SH-SY5Y (cell line): ENCODE results near the gene LY6G5C.

ENCODE experiments used
- GATA2 ChIP-seq: IDR thresholded peaks from 2 replicates; pipeline ENCODE4 v1.6.1; 2011; ENCODE audit warnings: mild to moderate bottlenecking, low read depth, low read length
- GATA3 ChIP-seq: IDR thresholded peaks from 2 replicates; pipeline ENCODE4 v1.6.1; 2011; ENCODE audit warnings: low read depth, mild to moderate bottlenecking, low read length, moderate library complexity

The LY6G5C gene

DNA sequence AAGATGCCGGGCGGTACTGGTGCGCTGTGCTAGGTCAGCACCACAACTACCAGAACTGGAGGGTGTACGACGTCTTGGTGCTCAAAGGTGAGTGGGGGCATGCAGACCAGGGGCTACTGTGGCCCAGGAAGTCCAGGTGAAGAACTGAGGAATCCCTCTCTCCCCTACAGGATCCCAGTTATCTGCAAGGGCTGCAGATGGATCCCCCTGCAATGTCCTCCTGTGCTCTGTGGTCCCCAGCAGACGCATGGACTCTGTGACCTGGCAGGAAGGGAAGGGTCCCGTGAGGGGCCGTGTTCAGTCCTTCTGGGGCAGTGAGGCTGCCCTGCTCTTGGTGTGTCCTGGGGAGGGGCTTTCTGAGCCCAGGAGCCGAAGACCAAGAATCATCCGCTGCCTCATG, 26.8 kb upstream of the LY6G5C start:
- TF ChIP-seq GATA3 (no peak), GATA2 (no peak)

DNA sequence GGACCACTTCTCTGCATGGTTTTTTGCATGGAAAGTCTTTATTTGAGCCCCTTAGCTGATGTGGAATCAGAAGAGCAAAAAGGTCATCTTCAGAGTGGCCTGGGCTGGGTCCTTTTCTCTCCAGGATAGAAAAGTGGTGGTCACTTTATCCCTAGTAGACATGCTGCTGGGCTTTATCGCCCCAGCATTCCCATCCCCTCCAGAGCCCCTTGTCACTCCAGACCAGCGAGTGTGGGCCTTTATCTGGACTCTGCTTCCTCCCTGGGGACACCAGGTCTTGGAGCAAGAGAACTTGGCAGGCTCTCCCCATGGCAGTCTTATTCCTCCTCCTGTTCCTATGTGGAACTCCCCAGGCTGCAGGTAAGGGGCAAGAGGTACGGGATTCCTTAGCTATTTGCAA, 25.7 kb upstream of the LY6G5C start, which contains the start of gene LY6G6F:
Gene LY6G6F, plus strand, starts transcription at position 268 of the 400 bp plus-strand sequence. Its CDS starts 41 bp downstream, at position 309.
- TF ChIP-seq GATA3 = no peak
- no peak for TF ChIP-seq GATA2

DNA sequence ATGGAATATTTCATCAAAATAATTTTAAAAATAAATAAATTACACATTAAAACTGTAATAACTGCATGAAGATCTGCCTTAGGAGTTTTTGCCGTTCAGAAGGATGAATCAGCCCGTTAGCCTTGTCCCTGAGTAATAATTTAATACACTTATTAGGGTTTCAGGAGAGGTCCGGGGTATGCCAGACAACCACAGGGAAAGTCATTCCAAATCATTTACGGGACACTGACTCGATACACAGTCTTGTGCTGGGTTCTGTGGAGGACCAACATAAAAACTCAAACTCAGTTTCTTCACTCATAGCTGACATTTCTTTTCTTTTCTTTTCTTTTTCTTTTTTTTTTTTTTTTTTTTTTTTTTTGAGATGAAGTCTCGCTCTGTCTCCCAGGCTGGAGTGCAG, 25.1 kb upstream of the LY6G5C start:
- TF ChIP-seq GATA3 = no peak
- TF ChIP-seq GATA2 = no peak

DNA sequence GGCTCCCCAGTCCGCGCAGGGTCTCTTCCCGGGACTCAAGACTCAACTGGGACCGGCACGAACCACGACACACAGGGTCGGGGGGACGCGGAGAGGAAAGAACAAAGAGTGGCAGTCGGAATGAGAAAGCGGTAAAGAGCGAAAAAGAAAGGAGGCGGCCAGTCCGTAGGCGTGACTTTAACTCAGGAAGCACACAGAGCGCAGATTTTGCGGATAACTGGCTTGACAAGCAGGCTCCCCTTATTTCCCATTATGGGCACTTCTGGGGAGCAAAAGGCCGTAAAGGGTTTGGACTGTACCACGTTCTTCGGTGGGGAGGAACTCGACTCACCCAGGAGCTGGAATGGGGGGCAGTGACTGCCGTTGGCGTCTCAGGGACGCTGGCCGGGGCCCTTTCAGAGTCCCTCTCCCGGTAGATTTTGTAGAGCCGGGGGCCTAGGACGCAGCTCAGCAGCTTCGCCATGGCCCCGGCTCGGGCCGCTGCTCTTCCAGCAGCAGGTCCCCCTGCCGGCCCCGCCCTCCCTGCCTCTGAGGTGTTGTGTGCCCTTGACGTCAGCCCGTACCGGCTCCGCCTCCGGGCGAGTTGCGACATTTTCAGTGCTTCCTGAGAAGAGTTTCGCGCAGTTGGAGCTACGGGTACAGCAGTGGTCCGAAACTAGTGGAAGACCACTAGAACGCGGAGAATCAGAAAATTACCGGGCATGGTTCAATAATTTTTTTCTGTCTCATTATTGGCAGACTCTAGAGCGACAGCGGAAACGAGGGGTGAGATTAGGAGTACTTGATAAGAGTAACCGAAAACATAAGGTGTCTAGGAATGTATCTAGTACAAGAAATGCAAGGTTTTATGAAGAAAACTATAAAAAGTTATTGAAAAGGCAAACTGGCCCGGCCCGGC, 22.2 kb upstream of the LY6G5C start, which contains the start of gene ABHD16A:
Gene ABHD16A, minus strand, starts transcription at position 506 of the 898 bp plus-strand sequence. Its CDS starts 43 bp downstream, at position 463.
- no peak for TF ChIP-seq GATA3
- TF ChIP-seq GATA2 = peak; percentile 34; the same call in 1 of the 2 replicates

DNA sequence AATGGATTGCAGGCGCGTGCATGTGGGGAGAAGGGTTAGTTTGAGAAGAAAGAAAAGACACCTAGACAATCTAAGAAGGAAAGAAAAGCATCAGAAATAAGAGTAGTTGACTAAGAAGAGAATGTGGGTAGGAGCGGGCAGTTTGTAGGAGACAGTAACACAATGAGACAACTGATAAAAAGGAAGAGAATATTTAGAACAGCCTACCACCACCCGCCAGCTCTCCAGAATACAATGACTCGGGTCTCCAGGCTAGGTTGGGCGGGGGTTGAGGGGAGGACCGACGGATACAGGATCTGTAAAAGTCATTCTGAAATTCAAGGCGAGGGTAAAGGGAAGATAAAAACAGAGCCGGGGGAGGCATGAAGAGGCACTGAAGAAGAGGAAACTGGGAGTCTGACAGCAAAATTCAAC, 21.5 kb upstream of the LY6G5C start:
- TF ChIP-seq GATA3 (no peak), GATA2 (no peak)

DNA sequence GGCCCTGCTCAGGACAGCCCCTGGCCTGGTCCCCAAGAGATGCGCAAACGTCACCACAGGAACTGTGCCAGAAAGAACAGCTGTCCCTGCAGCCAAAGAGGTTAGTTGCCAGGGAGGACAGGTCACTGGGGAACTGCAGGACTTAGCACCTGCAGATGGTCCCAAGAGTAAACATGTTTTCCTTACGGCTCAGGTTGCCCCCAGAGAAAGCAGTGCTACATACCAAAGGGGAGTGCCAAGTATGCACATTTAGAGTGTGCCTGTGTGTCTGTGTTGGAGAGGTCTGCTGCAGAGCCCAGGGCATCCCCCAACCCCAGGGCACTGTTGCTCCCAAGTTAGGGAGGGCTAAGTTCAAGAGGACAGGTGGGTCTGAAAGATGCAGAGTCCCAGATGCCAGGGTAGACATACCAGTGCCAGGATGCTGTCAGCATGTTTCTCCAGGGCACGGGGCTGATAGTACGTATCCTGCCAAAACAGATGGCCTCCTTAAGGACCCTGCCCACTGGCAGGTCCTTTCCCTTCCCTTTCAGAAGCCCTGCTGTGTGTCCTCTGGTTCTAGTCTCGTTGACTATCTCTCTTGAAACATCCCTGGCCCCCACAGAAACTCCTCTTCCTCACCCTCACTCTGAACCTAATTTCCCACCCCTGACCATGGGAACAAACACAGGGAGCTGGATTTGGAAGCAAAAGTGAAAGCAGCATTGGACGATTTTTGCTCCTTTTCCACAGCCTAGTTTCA, 21.0 kb upstream of the LY6G5C start:
- TF ChIP-seq GATA3 (no peak), GATA2 (no peak)

DNA sequence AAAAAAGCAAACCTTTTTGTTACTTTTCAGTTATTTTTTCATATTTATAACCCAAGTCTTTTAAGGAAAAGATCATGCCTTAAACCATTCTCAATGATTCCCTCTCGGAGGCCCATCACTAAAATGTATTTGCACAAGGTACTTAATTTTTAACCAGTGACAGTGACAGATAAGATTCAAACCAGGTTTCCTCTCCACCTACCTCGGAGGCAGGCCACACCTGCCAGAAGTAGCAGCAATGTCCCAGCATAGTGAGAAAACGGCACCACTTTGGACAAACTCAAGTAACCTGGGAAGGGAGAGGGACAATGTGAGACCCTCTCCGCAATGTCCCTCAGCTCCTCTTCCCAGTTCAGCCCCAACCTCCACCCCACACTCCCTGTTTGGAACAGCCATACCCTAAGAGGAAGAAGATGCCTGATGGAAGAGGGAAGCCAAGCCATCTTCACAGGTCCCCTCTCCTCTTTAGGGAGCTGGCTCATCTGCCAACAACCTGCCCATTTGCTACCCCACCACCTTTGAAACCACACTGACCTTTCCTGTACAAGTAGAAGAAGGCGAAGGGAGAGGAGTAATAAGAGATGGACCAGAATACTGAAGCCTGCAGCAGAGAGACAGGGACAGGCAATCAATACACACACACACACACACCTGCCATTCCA, 20.0 kb upstream of the LY6G5C start:
- TF ChIP-seq GATA2 (no peak), GATA3 (no peak)

DNA sequence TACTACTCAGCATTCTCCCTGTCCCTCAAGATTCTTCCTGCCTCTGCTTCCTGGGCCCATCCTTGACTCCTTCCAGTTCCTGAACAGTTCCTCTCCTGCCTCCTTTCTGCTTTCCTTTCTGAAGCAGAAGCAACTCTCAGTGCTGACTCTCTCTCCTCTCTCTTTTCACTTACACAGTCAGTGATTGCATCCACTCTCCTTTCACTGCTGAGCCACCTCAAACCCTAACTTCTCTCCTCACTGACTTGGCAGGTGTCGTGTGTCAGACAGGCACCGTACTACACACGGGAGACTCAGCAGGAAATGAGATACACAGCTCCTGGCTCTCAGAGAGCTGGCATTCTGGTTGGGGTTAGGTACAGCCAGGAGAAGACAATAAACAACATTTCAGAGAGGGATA, 16.7 kb upstream of the LY6G5C start:
- TF ChIP-seq GATA3 (no peak), GATA2 (no peak)

DNA sequence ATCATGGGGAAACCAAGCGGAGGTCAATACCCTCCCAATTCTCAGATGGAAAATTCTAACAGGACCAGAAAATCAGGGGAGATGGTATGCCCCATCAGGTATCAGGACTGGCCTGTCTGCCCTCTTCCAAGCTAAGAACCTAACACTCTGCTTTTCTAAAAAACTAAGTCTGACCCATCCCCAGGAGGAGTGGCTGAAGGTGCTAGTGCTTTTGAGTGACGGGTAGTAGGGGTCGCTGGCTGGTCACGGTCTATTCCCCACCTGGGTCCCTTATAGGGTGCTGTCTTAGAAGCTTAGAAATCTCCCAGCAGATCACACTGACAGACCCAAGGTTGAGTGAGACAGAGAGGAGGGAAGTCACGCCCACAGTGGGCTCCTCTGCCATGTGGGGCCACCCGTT, 12.7 kb upstream of the LY6G5C start:
- TF ChIP-seq GATA2 = no peak
- TF ChIP-seq GATA3 = no peak

DNA sequence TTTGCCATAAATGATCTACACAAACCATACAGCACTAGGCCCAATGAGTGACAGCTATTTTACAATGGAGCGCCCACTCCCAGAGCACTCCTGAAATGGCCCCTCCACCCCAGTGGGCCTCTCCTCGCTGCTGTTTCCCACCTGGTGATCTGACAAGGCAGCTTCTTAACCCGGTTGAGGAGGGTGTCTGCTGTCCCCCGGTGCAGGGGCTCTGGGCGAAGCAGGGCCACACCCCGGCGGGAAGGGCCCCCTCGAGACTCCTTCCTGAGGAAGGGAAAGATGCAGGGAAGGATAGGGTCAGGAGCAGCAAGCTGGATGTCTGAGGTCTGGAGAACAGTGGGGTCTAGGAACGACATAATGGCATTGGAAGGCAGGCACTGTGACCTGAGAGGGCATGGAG, 12.0 kb upstream of the LY6G5C start:
- TF ChIP-seq GATA3 (no peak), GATA2 (no peak)

DNA sequence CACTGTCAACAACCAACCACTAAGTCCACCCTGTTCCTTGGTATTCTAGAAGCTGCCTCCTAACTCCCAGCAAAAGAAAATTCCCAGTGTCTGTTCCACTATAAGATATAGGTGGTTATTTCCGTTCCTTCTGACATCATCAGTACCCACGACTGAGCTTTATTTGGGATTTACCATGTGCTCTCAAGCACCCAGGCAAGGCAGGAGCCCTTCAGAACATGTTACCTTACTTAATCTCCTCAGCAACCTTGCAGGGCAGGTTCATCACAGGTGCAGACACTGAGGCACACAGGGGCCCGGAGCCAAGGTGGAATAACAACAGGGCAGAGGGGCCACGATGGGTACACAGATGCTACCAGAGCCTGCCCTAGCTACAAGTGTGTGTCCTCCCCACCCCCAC, 11.5 kb upstream of the LY6G5C start:
- no peak for TF ChIP-seq GATA2
- TF ChIP-seq GATA3 = no peak

DNA sequence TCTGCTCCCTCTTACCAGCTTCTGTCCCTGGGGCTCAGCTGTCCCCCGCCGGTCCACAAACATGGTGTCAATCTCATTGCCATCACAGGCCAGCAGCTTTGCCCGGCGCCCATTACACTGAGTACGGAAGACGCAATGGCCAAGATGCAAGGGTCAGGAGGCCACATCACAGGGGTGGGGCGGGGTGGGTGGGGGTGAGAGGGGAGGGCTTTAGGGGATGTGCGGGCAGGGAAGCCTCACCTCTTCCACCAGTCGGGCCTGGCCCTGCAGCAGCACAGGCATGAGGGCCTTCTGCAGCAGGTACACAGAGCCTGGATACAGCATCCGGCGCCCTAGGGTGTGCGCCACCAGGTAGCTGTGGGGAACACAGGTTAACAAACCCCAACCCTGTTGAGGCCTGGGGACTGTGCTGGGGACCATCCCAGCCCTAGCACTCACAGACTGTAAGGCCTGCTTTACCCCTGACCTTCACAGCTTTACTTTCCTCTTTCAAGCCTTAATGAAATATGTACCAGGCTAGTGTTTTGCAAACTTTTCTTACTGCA, 10.8 kb upstream of the LY6G5C start:
- TF ChIP-seq GATA3 (no peak), GATA2 (no peak)

DNA sequence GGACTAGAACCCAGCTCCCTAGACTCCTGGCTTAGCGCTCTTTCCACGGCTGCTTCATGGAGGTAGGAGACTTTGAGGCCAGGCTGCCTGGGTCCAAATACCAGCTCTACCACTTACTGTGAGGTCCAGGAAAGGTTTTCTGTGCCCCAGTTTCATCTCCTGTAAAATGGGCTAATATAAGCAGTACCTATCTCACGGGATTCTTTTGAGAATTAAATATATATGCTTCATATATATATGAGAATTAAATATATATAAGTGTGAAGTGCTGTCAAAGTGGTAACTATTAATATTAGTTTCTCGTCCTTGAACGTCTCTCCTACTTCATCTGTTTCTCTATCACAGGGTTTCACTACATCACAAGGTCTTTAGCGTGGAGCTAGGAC, 10.2 kb upstream of the LY6G5C start:
- TF ChIP-seq GATA2 = no peak
- TF ChIP-seq GATA3 = no peak

DNA sequence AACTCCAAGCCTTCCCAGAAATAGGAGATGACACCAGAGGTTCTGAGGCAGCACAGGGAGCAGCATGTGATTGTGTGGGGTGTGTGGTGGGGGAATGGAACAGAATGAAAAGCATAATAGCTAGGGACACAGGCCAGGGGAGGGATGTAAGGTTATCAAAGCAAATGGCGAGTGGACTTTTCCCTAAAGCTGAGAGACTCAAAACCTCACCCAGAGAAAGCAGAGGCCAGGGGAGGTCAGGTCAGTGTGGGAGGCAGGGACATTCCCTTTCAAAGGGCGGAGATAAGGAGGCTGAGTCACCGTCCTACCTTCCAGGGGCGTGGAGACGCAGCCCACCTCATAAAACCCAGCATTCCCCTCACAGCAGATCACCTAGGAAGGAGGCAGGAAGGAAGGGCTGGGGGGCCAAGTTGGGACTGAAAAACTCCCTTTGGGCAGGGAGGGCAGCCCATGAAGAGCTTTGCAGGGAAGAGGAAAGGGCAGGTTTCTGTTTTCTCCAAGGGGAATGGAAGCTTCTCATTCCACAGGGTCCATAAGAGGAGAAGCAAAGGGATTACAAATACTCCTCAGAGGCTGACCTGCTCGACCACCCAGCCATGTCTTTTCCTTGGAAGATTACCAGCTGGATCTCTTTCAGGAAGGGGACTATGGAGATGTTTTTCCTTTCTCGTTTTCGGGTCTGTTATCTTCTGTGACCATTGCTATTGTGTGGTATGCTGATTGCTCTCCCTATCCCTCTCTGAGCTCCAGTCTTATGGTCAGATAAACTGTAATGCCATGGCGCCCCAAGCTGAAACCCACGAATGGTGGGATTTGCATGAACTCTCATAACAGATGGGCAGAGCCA, 9.6 kb upstream of the LY6G5C start:
- no peak for TF ChIP-seq GATA2
